ENCODE measurements around the gene UTS2B.

GRCh38 chr3:191282251-191283185 lies 47.8 kb downstream of the UTS2B start:
- TF ChIP-seq CTCF (conservative IDR thresholded peaks at IDR 0.05) (no peak), EZH2 (IDR thresholded peaks at IDR 0.05; ENCODE audit: low read depth) (no peak)

All from PC-9 (cell line).